Muscle layer of colon (tissue), 2 donors: ENCODE data around the gene ATOH8.

Experiments
- H3K27ac ChIP-seq: one replicate; pipeline ENCODE4 v1.7.0; 2013; ENCODE audit warnings: low read depth, mild to moderate bottlenecking, low read length, moderate library complexity
- H3K27me3 ChIP-seq, 2 donors: one replicate each; pipeline ENCODE4 v1.7.0; 2013; ENCODE audit warnings: low read length in 2 of 2, mild to moderate bottlenecking in 2 of 2; ENCODE audit not compliant: insufficient read depth in 2 of 2, control insufficient read depth in 1 of 2
- H3K36me3 ChIP-seq: one replicate; pipeline ENCODE4 v1.7.0; 2013; ENCODE audit warnings: mild to moderate bottlenecking, low read length; ENCODE audit not compliant: insufficient read depth
- H3K4me1 ChIP-seq: one replicate; pipeline ENCODE4 v1.7.0; 2013; ENCODE audit warnings: mild to moderate bottlenecking, low read length; ENCODE audit not compliant: insufficient read depth
- H3K4me3 ChIP-seq, 2 donors: one replicate each; pipeline ENCODE4 v1.7.0; 2013; ENCODE audit warnings: low read length in 2 of 2, low read depth in 1 of 2, mild to moderate bottlenecking in 1 of 2, moderate library complexity in 1 of 2
- H3K9ac ChIP-seq: one replicate; pipeline ENCODE4 v1.7.0; 2013; ENCODE audit warnings: low read length
- H3K9me3 ChIP-seq: one replicate; pipeline ENCODE4 v1.7.0; 2013; ENCODE audit warnings: mild to moderate bottlenecking, low read length
- donor health status: abdominal sarcoma.
- donor health status: Adenocarcinoma of cecum.

Gene ATOH8

DNA sequence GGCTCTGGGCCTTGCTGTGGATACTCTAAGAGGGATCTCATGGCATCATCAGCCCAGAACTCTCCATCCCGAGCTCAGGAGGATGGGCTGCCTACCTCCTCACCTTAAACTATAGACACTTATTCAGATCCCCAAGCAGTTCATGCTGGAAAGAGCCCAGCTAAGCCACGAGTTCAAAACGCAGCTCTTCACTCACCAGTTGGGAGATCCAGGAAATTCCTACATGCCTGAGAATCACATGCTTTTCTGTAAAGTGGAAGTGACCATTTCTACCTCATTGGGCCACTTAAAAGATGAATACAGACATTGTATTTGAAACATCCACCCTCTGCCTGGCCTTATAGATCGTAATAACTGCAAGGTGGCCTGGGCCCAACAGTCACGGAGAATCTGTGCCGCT lies 6.6 kb downstream of the ATOH8 start:
- Histone ChIP-seq H3K27me3 (no peaks in the 10 kb centered on the region), H3K9ac (no peak overlapping the region), H3K36me3 (peaks cover 6% of the 10 kb centered on the region), H3K9me3 (no peaks in the 10 kb centered on the region), H3K4me3 (no peak overlapping the region), H3K4me1 (peaks cover 30% of the 10 kb centered on the region), H3K27ac (no peak overlapping the region)

GRCh38 chr2:85760872-85761271 lies 7.1 kb downstream of the ATOH8 start:
- H3K36me3 ChIP-seq, result peaks cover 6% of the 10 kb centered on the region
- H3K27ac ChIP-seq, result no peak overlapping the region
- no peak overlapping the region for H3K9ac ChIP-seq
- H3K27me3 ChIP-seq, result no peaks in the 10 kb centered on the region
- no peak overlapping the region for H3K4me3 ChIP-seq
- peaks cover 25% of the 10 kb centered on the region for H3K4me1 ChIP-seq
- H3K9me3 ChIP-seq, result no peaks in the 10 kb centered on the region

GRCh38 chr2:85761512-85761944 lies 7.7 kb downstream of the ATOH8 start:
- no peaks in the 10 kb centered on the region for H3K9me3 ChIP-seq
- peaks cover 6% of the 10 kb centered on the region for H3K36me3 ChIP-seq
- no peak overlapping the region for H3K4me3 ChIP-seq
- no peak overlapping the region for H3K27ac ChIP-seq
- no peaks in the 10 kb centered on the region for H3K27me3 ChIP-seq
- no peak overlapping the region for H3K9ac ChIP-seq
- peaks cover 19% of the 10 kb centered on the region for H3K4me1 ChIP-seq

DNA sequence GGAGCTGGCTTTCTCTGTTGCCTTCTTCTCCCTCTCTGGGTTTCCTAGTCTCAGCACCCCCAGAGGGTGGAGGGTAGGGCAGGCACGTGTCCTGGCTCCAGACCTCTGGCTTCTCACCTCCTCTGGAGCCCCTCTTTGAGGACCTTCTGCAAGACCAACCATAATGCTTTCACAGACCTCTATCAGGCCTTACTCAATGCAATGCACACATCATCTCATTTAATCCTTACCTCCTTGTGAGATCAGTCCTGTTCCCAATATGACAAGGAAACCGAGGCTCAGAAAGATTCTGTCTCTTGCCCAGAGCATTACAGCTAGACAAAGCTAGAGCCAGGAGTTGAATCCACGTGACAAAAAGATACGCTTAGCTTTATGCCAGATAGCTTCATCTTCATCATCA lies 8.2 kb downstream of the ATOH8 start:
- Histone ChIP-seq H3K9me3 (no peaks in the 10 kb centered on the region), H3K27ac (no peak overlapping the region), H3K4me3 (no peak overlapping the region), H3K36me3 (peaks cover 6% of the 10 kb centered on the region), H3K27me3 (no peaks in the 10 kb centered on the region), H3K9ac (no peak overlapping the region), H3K4me1 (peaks cover 15% of the 10 kb centered on the region)

DNA sequence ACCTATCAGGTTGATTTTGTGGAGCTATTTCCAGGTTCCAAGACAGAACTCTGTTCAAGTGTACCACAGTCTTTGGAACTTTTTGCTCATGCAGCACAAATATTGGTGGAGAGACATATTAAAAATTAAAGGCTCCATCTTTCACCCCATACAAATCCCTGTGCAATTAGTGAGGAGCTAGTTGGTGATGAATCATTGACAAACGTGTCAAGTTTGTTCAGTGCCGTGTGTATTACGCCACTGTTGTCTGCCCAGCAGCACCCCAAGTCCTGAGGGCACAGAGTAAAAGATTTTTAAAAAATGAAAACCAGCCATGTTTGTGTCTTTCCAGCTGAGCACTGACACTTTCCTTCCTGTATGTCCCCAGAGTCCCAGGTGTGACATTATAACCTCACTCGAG lies 9.3 kb downstream of the ATOH8 start:
- peaks cover 10% of the 10 kb centered on the region for H3K36me3 ChIP-seq

GRCh38 chr2:85763831-85764230 lies 10.0 kb downstream of the ATOH8 start:
- Histone ChIP-seq H3K27ac (no peak overlapping the region), H3K36me3 (peaks cover 10% of the 10 kb centered on the region), H3K27me3 (no peaks in the 10 kb centered on the region), H3K4me1 (peaks cover 22% of the 10 kb centered on the region), H3K9ac (no peak overlapping the region), H3K9me3 (no peaks in the 10 kb centered on the region), H3K4me3 (no peak overlapping the region)

More for the DNA sequence above, 9.3 kb downstream of the ATOH8 start:
- no peaks in the 10 kb centered on the region for H3K27me3 ChIP-seq
- H3K4me1 ChIP-seq, result peaks cover 15% of the 10 kb centered on the region
- no peaks in the 10 kb centered on the region for H3K9me3 ChIP-seq
- no peak overlapping the region for H3K27ac ChIP-seq
- no peak overlapping the region for H3K9ac ChIP-seq
- H3K4me3 ChIP-seq, result no peak overlapping the region

DNA sequence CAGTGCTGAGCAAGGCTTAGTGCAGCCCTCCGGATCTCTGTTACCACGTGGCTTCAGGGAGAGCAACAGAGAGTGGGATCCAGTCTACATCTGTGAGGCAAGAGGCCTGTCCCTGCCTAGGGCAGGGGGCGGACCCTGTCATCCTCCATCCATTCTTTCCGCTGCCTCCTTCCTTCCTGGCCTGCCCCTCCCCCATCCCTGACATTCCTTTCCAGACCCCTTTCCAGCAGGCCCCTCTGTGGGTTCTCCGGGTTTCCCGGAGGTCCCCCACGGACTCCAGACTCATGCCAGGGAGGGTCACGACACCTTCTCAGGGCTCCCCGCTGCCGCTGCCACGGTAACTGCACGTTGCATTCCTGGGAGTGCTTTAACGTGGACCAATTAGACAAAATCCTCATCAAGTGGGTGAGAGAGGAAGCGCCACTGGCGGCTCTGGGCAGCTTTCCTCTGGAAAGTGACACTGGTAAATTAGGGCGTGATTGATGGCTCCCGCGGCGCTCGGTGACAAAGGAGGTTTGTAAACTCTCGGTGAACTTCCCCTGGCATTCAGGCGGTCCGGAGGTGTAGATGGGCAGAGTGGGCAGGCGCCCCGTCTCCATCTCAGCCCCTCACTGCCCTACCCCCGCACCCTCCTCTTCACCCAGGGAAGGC lies 11.4 kb downstream of the ATOH8 start:
- Histone ChIP-seq H3K27me3 (no peaks in the 10 kb centered on the region), H3K4me3 (no peak overlapping the region), H3K27ac (no peak overlapping the region), H3K36me3 (peaks cover 10% of the 10 kb centered on the region), H3K9me3 (no peaks in the 10 kb centered on the region), H3K9ac (no peak overlapping the region), H3K4me1 (peaks cover 36% of the 10 kb centered on the region)

DNA sequence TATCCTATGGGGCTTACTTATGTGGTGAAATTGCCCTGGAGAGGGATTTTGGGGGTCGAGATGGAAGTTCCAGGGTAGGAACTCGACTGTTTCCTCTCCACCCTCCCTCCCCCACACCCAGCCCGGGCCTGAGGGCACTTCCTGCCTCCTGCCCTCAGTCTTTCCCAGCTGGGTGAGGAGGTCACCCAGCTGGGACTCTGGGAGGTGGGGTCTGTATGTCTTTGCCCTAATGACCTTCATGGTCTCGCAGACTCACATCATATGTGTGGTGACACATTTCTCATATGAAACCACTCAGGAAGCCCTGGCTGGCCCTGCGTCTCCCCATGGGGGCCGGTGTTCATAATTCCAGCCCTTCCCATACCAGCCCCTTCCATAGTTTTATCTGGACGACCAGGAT lies 12.4 kb downstream of the ATOH8 start:
- Histone ChIP-seq H3K36me3 (peaks cover 10% of the 10 kb centered on the region), H3K9me3 (no peaks in the 10 kb centered on the region), H3K9ac (no peak overlapping the region), H3K4me3 (no peak overlapping the region), H3K27ac (no peak overlapping the region), H3K4me1 (peaks cover 37% of the 10 kb centered on the region), H3K27me3 (no peaks in the 10 kb centered on the region)

DNA sequence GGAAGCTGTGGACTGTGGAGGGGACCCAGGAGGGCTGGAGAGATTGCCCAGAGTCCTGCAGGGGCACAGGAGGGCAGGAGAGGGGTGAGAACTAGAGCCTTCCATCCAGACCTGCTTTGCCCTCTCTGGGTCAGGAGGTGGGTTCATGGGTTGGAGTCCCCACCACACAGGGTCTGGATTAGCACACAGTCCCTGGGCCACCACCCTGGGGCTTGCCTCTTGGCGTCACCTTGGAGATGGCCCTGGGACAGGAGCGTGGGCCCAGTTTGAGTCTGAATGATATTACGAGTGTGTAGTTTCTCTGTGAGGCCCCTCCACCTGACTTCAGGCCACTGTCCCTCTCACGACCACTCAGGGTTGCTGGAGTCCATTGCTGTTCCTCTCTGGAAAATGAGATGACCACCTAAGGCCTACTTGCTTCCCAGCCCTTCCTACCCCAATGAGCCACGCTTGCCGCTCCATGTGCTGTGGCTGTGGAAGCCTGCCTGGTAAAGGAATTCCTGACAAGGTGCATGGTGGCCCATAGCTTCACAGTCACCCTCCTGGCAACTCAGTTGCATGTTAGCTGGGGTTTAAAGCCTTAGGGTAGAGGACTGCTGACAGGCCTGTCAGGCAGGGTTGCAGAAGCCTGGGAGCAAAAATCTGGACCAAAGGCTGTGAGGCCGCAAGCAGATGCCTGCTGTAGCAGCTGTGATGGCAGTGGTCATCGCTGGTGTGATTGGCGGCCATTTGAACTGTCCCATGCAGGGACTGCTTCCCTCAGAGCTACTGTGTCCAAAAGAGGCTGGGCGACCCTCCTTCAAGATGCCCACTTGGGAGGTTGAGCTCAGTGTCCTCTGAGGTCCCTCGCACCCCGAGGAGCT lies 14.2 kb downstream of the ATOH8 start:
- Histone ChIP-seq H3K27ac (peak overlapping the region; percentile 53), H3K9me3 (no peaks in the 10 kb centered on the region), H3K4me1 (peaks cover 51% of the 10 kb centered on the region), H3K36me3 (peaks cover 10% of the 10 kb centered on the region), H3K27me3 (no peaks in the 10 kb centered on the region), H3K4me3 (no peak overlapping the region), H3K9ac (no peak overlapping the region)

DNA sequence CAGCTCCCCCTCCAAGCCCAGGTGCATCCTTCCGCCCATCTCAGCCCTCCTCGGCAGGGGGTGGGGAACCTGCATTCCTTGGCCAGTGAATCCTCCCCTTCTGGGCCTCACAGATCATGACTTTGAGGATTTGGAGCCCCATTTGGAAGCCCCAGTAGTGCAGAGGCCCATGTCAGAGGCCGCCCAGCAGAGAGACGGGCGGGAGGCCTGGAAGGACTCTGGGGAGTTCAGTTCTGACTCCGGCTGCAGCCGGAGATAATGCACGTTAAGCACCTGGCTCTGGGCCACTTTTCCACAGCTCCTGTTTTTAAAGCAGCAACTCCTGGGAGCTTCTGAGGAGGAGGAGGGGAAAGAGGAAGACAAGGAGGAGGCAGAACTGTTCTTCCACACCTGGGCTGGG lies 14.9 kb downstream of the ATOH8 start:
- H3K9ac ChIP-seq, result no peak overlapping the region
- no peak overlapping the region for H3K4me3 ChIP-seq
- no peaks in the 10 kb centered on the region for H3K27me3 ChIP-seq
- peaks cover 58% of the 10 kb centered on the region for H3K4me1 ChIP-seq
- no peaks in the 10 kb centered on the region for H3K9me3 ChIP-seq
- H3K27ac ChIP-seq, result peak overlapping the region; percentile 53
- H3K36me3 ChIP-seq, result peaks cover 10% of the 10 kb centered on the region

DNA sequence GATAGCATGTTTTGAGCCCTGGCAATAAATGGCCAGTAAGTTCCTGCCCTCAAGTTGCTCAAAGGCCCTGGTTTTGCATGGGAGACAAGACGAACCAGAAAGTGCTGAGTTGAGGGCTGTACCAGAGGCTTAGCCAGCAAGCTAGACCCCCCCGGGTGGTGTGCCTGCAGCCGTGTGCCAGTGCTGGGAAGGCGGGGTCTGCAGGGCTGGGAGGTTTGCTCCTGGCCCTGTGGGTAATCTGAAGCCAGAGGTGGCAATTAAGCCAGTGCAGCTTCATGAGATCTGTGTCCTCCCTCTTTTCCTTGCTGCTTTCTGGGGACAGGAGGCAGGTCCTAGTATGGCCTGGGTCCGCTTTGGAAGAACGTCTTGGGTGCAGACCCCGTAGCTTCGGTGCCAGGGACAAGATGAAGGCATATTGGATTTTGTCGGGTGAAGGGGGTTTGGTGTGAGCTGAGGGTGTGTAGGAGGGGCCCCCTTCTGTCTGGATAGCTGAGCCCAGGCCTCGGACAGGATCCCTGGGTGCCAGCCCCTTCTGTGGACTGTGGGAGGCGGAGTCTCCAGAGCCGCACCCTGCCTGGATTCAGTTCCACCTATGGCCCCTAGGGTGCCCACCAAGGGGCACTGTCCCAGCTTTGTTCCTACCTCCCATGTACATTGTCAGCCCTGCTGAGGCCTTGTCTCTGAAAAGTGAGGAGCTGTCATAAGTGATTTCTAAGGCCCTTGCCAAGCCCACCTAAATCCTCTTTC lies 15.6 kb downstream of the ATOH8 start:
- no peaks in the 10 kb centered on the region for H3K9me3 ChIP-seq
- no peaks in the 10 kb centered on the region for H3K27me3 ChIP-seq
- peak overlapping the region; percentile 53 for H3K27ac ChIP-seq
- H3K9ac ChIP-seq, result no peak overlapping the region
- peak overlapping the region in 1 of 2 donors; percentile 21 for H3K4me3 ChIP-seq
- peaks cover 65% of the 10 kb centered on the region for H3K4me1 ChIP-seq
- H3K36me3 ChIP-seq, result peaks cover 10% of the 10 kb centered on the region
